GM18517 (cell line): Measurements from ENCODE around the gene UGT1A5.

Experiments
- ATAC-seq: cut with Tn5 transposase; IDR thresholded peaks from one replicate; pipeline ENCODE4 v1.9.1; 2021; ENCODE audit warnings: mild to moderate bottlenecking, moderate library complexity; ENCODE audit not compliant: unreplicated experiment

UGT1A5 gene

GRCh38 chr2:233807215-233807865, 94.6 kb downstream of the UGT1A5 start:
- ATAC-seq, result no peak

- ATAC-seq, result no peak
These were observed 95.5 kb downstream of the UGT1A5 start for GRCh38 chr2:233807966-233808935.

GRCh38 chr2:233810385-233810784, 97.7 kb downstream of the UGT1A5 start:
- no peak for ATAC-seq

- no peak for ATAC-seq
These were observed 98.4 kb downstream of the UGT1A5 start for GRCh38 chr2:233811087-233811486.

- no peak for ATAC-seq
These were observed 99.0 kb downstream of the UGT1A5 start for GRCh38 chr2:233811732-233812131.

GRCh38 chr2:233813236-233814055, 100.7 kb downstream of the UGT1A5 start:
- no peak for ATAC-seq

- no peak for ATAC-seq
These were observed 101.5 kb downstream of the UGT1A5 start for GRCh38 chr2:233814056-233814835.

GRCh38 chr2:233815861-233816260, 103.2 kb downstream of the UGT1A5 start:
- no peak for ATAC-seq

GRCh38 chr2:233816334-233816733, 103.6 kb downstream of the UGT1A5 start:
- no peak for ATAC-seq

- ATAC-seq, result no peak
These were observed 104.1 kb downstream of the UGT1A5 start for GRCh38 chr2:233816771-233817170.

GRCh38 chr2:233817361-233817911, 104.7 kb downstream of the UGT1A5 start:
- no peak for ATAC-seq

GRCh38 chr2:233817995-233818638, 105.4 kb downstream of the UGT1A5 start:
- ATAC-seq, result no peak

- no peak for ATAC-seq
These were observed 106.2 kb downstream of the UGT1A5 start for GRCh38 chr2:233818639-233819621.

- ATAC-seq, result no peak
These were observed 107.4 kb downstream of the UGT1A5 start for GRCh38 chr2:233819884-233820773.

- ATAC-seq, result no peak
These were observed 108.0 kb downstream of the UGT1A5 start for GRCh38 chr2:233820774-233821105.

GRCh38 chr2:233821196-233821595, 108.5 kb downstream of the UGT1A5 start:
- ATAC-seq, result no peak

- no peak for ATAC-seq
These were observed 109.0 kb downstream of the UGT1A5 start for GRCh38 chr2:233821709-233822100.
